ENCODE data around the gene PLEKHA6.
"Not testable (repeated sequence)": the region's sequence is repeated elsewhere in the genome, so short reads cannot be mapped to it uniquely, and the experiment has no call there.

Gene PLEKHA6

DNA sequence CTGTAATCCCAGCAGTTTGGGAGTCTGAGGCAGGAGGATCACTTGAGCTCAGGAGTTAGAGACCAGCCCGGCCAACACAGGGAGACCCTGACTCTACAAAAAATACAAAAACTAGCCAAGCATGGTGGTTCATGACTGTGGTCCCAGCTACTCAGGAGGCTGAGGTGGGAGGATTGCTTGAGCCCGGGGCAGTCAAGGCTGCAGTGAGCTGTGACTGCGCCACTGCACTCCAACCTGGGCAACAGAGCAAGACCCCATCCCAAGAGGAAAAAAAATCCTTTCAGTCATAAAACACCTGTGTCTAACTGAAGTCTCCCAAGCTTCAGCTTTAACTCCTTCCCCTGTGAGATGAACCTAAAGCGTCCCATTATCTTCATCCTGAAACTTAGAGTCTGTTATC lies 112.9 kb downstream of the PLEKHA6 start:
- Histone ChIP-seq H3K4me3 (no peak overlapping the region), H3K27ac (no peak overlapping the region)
- no peak for DNase-seq (ENCODE audit: low spot score)
- TF ChIP-seq, protein P1, sequence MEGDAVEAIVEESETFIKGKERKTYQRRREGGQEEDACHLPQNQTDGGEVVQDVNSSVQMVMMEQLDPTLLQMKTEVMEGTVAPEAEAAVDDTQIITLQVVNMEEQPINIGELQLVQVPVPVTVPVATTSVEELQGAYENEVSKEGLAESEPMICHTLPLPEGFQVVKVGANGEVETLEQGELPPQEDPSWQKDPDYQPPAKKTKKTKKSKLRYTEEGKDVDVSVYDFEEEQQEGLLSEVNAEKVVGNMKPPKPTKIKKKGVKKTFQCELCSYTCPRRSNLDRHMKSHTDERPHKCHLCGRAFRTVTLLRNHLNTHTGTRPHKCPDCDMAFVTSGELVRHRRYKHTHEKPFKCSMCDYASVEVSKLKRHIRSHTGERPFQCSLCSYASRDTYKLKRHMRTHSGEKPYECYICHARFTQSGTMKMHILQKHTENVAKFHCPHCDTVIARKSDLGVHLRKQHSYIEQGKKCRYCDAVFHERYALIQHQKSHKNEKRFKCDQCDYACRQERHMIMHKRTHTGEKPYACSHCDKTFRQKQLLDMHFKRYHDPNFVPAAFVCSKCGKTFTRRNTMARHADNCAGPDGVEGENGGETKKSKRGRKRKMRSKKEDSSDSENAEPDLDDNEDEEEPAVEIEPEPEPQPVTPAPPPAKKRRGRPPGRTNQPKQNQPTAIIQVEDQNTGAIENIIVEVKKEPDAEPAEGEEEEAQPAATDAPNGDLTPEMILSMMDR (IDR thresholded peaks at IDR 0.05): no peak

DNA sequence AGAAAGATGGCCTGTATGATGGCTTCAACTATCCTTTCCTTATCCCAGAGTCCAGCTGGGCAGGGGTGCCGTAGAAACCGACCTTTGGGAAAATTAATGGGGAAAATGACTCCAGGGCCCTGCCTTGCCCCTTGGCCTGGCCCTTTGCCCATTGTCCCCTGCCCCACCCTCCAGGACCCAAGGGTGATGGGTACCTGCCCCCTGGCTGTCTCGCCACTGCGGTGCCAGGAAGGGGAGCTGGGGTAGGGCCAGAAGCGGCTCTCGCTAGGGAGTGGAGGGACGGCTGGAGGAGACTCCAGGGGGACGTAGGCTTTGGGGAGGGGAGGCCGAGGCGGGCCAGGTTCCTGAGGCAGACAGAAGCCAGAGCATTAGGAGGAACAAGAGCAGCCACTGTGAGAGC lies 116.8 kb downstream of the PLEKHA6 start:
- Histone ChIP-seq H3K4me3 (no peak overlapping the region), H3K27ac (no peak overlapping the region)
- DNase-seq (ENCODE audit: low spot score): no peak
- TF ChIP-seq, protein P1 (IDR thresholded peaks at IDR 0.05): no peak

DNA sequence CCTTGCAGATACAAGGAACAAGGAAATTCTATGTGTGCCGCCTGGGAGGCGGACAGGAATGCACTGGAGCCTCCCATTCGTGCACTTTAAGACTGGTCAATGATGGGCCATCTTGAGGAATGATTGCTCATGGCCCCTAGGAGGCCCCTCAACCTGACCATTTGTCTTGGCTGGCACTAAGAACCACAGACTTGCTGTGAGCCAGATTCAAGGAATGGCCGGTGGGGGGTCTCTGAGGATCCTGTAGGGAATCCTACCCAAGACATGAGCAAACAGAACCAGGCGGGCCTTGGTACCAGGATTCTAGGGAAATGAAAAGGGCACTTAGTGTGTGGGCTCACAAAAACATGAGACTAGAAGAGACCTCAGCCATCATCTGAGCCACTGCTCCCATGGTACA lies 117.8 kb downstream of the PLEKHA6 start:
- H3K4me3 ChIP-seq: no peak overlapping the region
- DNase-seq (ENCODE audit: low spot score): no peak
- TF ChIP-seq, protein P1 (IDR thresholded peaks at IDR 0.05): no peak

DNA sequence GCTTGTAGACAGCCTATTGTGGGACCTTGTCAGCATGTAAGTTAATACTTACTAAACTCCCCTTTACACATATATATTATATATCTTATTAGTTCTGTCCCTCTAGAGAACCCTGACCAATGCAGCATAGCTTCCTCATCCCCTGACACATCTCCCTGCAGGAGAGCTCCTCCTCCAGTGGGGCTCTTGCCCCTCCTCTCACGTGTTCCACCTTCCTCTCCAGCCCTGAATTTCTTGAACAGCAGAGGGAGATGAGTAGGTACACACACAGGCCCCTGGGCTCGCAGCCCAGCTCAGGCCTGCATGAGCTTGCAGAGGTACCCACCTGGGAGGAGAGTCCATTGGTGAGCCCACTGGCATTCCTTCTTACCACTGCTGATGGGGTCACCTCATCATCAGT lies 118.7 kb downstream of the PLEKHA6 start:
- TF ChIP-seq, protein P1 (IDR thresholded peaks at IDR 0.05): no peak
- DNase-seq (ENCODE audit: low spot score): no peak
- no peak overlapping the region for H3K27ac ChIP-seq
- no peak overlapping the region for H3K4me3 ChIP-seq

More for the DNA sequence above, 117.8 kb downstream of the PLEKHA6 start:
- H3K27ac ChIP-seq: no peak overlapping the region

GRCh38 chr1:204240233-204240632 lies 119.5 kb downstream of the PLEKHA6 start:
- no peak overlapping the region for H3K4me3 ChIP-seq
- TF ChIP-seq, protein P1 (IDR thresholded peaks at IDR 0.05): no peak
- no peak overlapping the region for H3K27ac ChIP-seq

GRCh38 chr1:204239401-204239800 lies 120.3 kb downstream of the PLEKHA6 start:
- H3K27ac ChIP-seq; DNase-seq (ENCODE audit: low spot score): not testable (repeated sequence)

More at GRCh38 chr1:204240233-204240632, 119.5 kb downstream of the PLEKHA6 start:
- DNase-seq (ENCODE audit: low spot score): no peak

DNA sequence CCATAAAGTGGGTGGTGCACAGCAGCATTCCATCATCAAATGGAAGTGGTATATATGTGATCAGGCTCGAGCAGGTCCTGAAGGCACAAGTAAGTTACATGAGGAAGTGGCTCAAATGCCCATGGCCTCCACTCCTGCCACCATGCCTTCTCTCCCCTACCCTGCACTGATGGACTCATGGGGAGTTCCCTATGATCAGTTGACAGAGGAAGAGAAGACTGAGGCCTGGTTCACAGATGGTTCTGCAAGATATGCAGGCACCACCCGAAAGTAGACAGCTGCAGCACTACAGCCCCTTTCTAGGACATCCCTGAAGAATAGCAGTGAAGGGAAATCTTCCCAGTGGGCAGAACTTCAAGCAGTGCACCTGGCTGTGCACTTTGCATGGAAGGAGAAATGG lies 121.2 kb downstream of the PLEKHA6 start:
- H3K4me3 ChIP-seq; DNase-seq (ENCODE audit: low spot score); H3K27ac ChIP-seq: not testable (repeated sequence)

More at GRCh38 chr1:204239401-204239800, 120.3 kb downstream of the PLEKHA6 start:
- H3K4me3 ChIP-seq: not testable (repeated sequence)

- not testable (repeated sequence) for H3K27ac ChIP-seq; H3K4me3 ChIP-seq; DNase-seq (ENCODE audit: low spot score)
Observed at GRCh38 chr1:204237515-204237914, 122.2 kb downstream of the PLEKHA6 start.

DNA sequence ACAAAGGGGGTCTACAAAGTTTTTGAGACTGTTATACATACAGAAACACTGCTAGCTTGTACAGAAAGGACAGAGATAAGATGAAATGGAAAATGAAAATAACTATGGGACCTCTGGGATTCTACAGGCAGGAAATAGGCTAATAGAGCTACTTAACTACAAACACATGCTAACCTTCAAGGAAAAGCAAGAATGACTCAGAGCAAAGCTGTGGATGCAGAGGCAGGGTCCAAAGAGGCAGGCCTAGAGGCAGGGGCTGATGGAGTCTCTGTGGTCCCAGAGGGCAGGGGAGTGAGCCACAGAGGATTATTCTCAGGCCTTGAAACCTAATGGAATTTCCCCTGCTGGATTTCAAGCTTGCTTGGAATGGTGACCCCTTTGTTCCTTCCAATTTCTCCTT lies 127.2 kb downstream of the PLEKHA6 start:
- TF ChIP-seq, protein P1 (IDR thresholded peaks at IDR 0.05): no peak
- no peak overlapping the region for H3K4me3 ChIP-seq
- no peak for DNase-seq (ENCODE audit: low spot score)
- no peak overlapping the region for H3K27ac ChIP-seq
